A673 (cell line): ENCODE results near the gene ATP4A. TPM values are rescaled to one million over a fixed set of nuclear protein-coding genes. Genes with fewer than 3 reads are reported as not detected.

Experiments
- BruUV-seq: library from RNA; stranded (reverse); fragments of 400-500 nt; replicated peaks from 2 replicates; lab custom pipeline; 2021; lab: Mats Ljungman, UMichigan
- CTCF ChIA-PET: fragments of 300-600 bp; sonication (Branson Sonifier 250); formaldehyde crosslinking; loops from one replicate; lab custom pipeline; 2022; ENCODE audit warnings: antibody characterized with exemption; lab: Charles Lee
- POLR2A ChIA-PET: fragments of 300-600 bp; sonication (Branson Sonifier 250); formaldehyde crosslinking; loops from one replicate; lab custom pipeline; 2022; ENCODE audit warnings: antibody characterized with exemption; ENCODE audit not compliant: low non-redundant PET; lab: Charles Lee
- DNase-seq: peaks from one replicate; pipeline ENCODE4 v3.0.0-alpha.2; 2015; ENCODE audit warnings: low spot score
- H3K27ac ChIP-seq: fragments of 200-600 bp; sonication (generic); 2 replicates; pipeline ENCODE4 v1.5.1; 2016; ENCODE audit warnings: mixed run types, low read depth, mild to moderate bottlenecking, mixed read lengths, antibody characterized with exemption, low read length; ENCODE audit not compliant: poor library complexity, severe bottlenecking
- H3K27me3 ChIP-seq: fragments of 200-600 bp; sonication (generic); replicated peaks from 2 replicates; pipeline ENCODE4 v1.6.1; 2017; ENCODE audit warnings: mixed run types, low read depth, mild to moderate bottlenecking, mixed read lengths, antibody characterized with exemption, low read length; ENCODE audit not compliant: insufficient read depth, poor library complexity
- H3K36me3 ChIP-seq: fragments of 200-600 bp; sonication (generic); 2 replicates; pipeline ENCODE4 v1.6.1; 2016; ENCODE audit warnings: mixed run types, mild to moderate bottlenecking, mixed read lengths, antibody characterized with exemption, low read length; ENCODE audit not compliant: insufficient read depth, poor library complexity, severe bottlenecking
- H3K4me1 ChIP-seq: fragments of 200-600 bp; sonication (generic); 2 replicates; pipeline ENCODE4 v1.6.1; 2017; ENCODE audit warnings: mixed run types, mild to moderate bottlenecking, mixed read lengths, antibody characterized with exemption, low read length; ENCODE audit not compliant: insufficient read depth, poor library complexity, severe bottlenecking
- H3K4me3 ChIP-seq: fragments of 200-600 bp; sonication (generic); 2 replicates; pipeline ENCODE4 v1.5.1; 2016; ENCODE audit warnings: low read depth, mixed run types, mild to moderate bottlenecking, mixed read lengths, low read length; ENCODE audit not compliant: poor library complexity, severe bottlenecking
- H3K9me3 ChIP-seq: fragments of 200-600 bp; sonication (generic); 2 replicates; pipeline ENCODE4 v1.6.1; 2016; ENCODE audit warnings: mixed run types, low read depth, mild to moderate bottlenecking, mixed read lengths, antibody characterized with exemption, low read length; ENCODE audit not compliant: poor library complexity, severe bottlenecking
- CTCF ChIP-seq: fragments of 300-800, 200-600 bp; sonication (generic); conservative IDR thresholded peaks from 2 replicates; pipeline ENCODE4 v1.5.1; 2017; ENCODE audit warnings: low read depth, mild to moderate bottlenecking, antibody characterized with exemption, low read length, moderate library complexity, mixed read lengths
- EZH2 ChIP-seq: fragments of 200-600 bp; sonication (generic); IDR thresholded peaks from 2 replicates; pipeline ENCODE4 v1.6.1; 2017; ENCODE audit warnings: borderline replicate concordance, low read depth, mild to moderate bottlenecking, mixed read lengths, antibody characterized with exemption, low read length; ENCODE audit not compliant: poor library complexity, severe bottlenecking
- intact Hi-C: fragments of 100-400 bp; cut with micrococcal nuclease; formaldehyde crosslinking; loops from one replicate; pipeline ENCODE4 v1.10.0; 2022; ENCODE audit not compliant: unreplicated experiment
- total RNA-seq: library from RNA; stranded (reverse); gene quantifications from 2 replicates; pipeline ENCODE4 v1.2.3, GENCODE V29; 2021

ATP4A gene
- total RNA-seq, 1 experiment from 2014 or later, result not detected

GRCh38 chr19:35582760-35583159 lies 19.3 kb upstream of the ATP4A start:
- POLR2A ChIA-PET, result no interaction called here
- no TSS peak for BruUV-seq
- Histone ChIP-seq H3K4me3 (no peak overlapping the region), H3K27me3 (peaks cover 12% of the 10 kb centered on the region), H3K9me3 (no peaks in the 10 kb centered on the region), H3K4me1 (no peaks in the 10 kb centered on the region), H3K27ac (no peak overlapping the region), H3K36me3 (no peaks in the 10 kb centered on the region)
- DNase-seq, result no peak
- TF ChIP-seq EZH2 (no peak), CTCF (no peak)
- intact Hi-C loops, result no loop called here
- CTCF ChIA-PET, result no interaction called here

- Histone ChIP-seq H3K36me3 (no peaks in the 10 kb centered on the region), H3K4me3 (no peak overlapping the region), H3K27me3 (peaks cover 5% of the 10 kb centered on the region), H3K9me3 (peaks cover 13% of the 10 kb centered on the region), H3K27ac (no peak overlapping the region), H3K4me1 (no peaks in the 10 kb centered on the region)
- TF ChIP-seq EZH2 (no peak), CTCF (no peak)
- ChIA-PET CTCF (no interaction called here), POLR2A (no interaction called here)
- no TSS peak for BruUV-seq
- DNase-seq, result no peak
- intact Hi-C loops, result no loop called here
Measured at GRCh38 chr19:35578707-35579106, 15.2 kb upstream of the ATP4A start.

- Histone ChIP-seq H3K4me1 (no peaks in the 10 kb centered on the region), H3K9me3 (peaks cover 13% of the 10 kb centered on the region), H3K27me3 (peaks cover 5% of the 10 kb centered on the region), H3K27ac (no peak overlapping the region), H3K4me3 (no peak overlapping the region), H3K36me3 (no peaks in the 10 kb centered on the region)
- no peak for DNase-seq
- intact Hi-C loops, result no loop called here
- ChIA-PET POLR2A (no interaction called here), CTCF (no interaction called here)
- no TSS peak for BruUV-seq
- TF ChIP-seq CTCF (no peak), EZH2 (no peak)
Measured at GRCh38 chr19:35577918-35578317, 14.5 kb upstream of the ATP4A start.
